H1 (cell line): ENCODE measurements around the gene ADD1. TPM values are rescaled to one million over a fixed set of nuclear protein-coding genes. Genes with fewer than 3 reads are reported as not detected.

Source experiments
- CTCF ChIA-PET: fragments of 300-600 bp; sonication (Branson Sonifier 250); formaldehyde crosslinking; loops from one replicate; lab custom pipeline; 2021; ENCODE audit not compliant: partially characterized antibody; lab: Charles Lee
- POLR2A ChIA-PET: fragments of 300-600 bp; sonication (Branson Sonifier 250); formaldehyde crosslinking; loops from one replicate; lab custom pipeline; 2021; ENCODE audit warnings: inconsistent platforms; ENCODE audit not compliant: partially characterized antibody; lab: Charles Lee
- DNase-seq, 2 experiments: peaks; one replicate each; pipeline versions ENCODE4 v3.0.0 to v3.0.0-alpha.2; 2010 to 2022; ENCODE audit warnings: low spot score in 2 of 2, low read depth in 1 of 2, mixed read lengths in 1 of 2
- FAIRE-seq: peaks from 2 replicates; lab custom pipeline; 2011; peaks lifted over from hg19 to GRCh38; lab: Jason Lieb, UNC
- H2AFZ ChIP-seq: 2 replicates; pipeline ENCODE4 v1.8.1; 2012; ENCODE audit warnings: low read length, inconsistent platforms
- H2AK5ac ChIP-seq: 2 replicates; pipeline ENCODE4 v1.6.1; 2013; ENCODE audit warnings: low read depth, low read length
- H2BK120ac ChIP-seq: replicated peaks from 2 replicates; pipeline ENCODE3; 2013; ENCODE audit warnings: low read depth, low read length, inconsistent platforms
- H2BK12ac ChIP-seq: 2 replicates; pipeline ENCODE4 v1.6.1; 2013; ENCODE audit warnings: low read depth, low read length
- H2BK15ac ChIP-seq: 2 replicates; pipeline ENCODE4 v1.6.1; 2013; ENCODE audit warnings: low read length
- H2BK20ac ChIP-seq: 2 replicates; pipeline ENCODE4 v1.6.1; 2013; ENCODE audit warnings: low read length
- H2BK5ac ChIP-seq: 2 replicates; pipeline ENCODE4 v1.6.1; 2013; ENCODE audit warnings: low read depth, low read length
- H3K14ac ChIP-seq: 2 replicates; pipeline ENCODE4 v1.6.1; 2013; ENCODE audit warnings: inconsistent platforms; ENCODE audit not compliant: insufficient read length
- H3K18ac ChIP-seq: 2 replicates; pipeline ENCODE4 v1.6.1; 2013; ENCODE audit warnings: low read length; ENCODE audit errors: extremely low read depth
- H3K23ac ChIP-seq: 2 replicates; pipeline ENCODE4 v1.6.1; 2013; ENCODE audit warnings: inconsistent platforms; ENCODE audit not compliant: insufficient read length
- H3K23me2 ChIP-seq: 2 replicates; pipeline ENCODE4 v1.6.1; 2013; ENCODE audit warnings: low read depth, low read length
- H3K27ac ChIP-seq: 2 replicates; pipeline ENCODE4 v1.6.1; 2011; ENCODE audit warnings: low read depth, low read length, inconsistent platforms
- H3K27me3 ChIP-seq, 4 experiments: replicated peaks in 1 of 4; 1 replicate in 1 of 4; 2 replicates in 3 of 4; pipeline versions ENCODE4 v1.6.1 to v1.8.1; 2011 to 2013; ENCODE audit warnings: low read length in 3 of 4, mild to moderate bottlenecking in 3 of 4, inconsistent platforms in 2 of 4, mixed read lengths in 2 of 4, moderate library complexity in 1 of 4; ENCODE audit not compliant: control insufficient read depth in 3 of 4, insufficient read depth in 3 of 4; ENCODE audit errors: extremely low read depth in 1 of 4
- H3K36me3 ChIP-seq, 4 experiments: 2 replicates each; pipeline versions ENCODE4 v1.6.1 to v1.8.1; 2011 to 2013; ENCODE audit warnings: mild to moderate bottlenecking in 4 of 4, low read length in 3 of 4, moderate library complexity in 2 of 4, control low read depth in 1 of 4, inconsistent platforms in 1 of 4; ENCODE audit not compliant: insufficient read depth in 4 of 4, control insufficient read depth in 2 of 4
- H3K4ac ChIP-seq: replicated peaks from 2 replicates; pipeline ENCODE3; 2013; ENCODE audit warnings: low read length, low read depth, mixed read lengths, inconsistent platforms; ENCODE audit not compliant: insufficient read length
- H3K4me1 ChIP-seq, 4 experiments: replicated peaks in 1 of 4; 1 replicate in 1 of 4; 2 replicates in 3 of 4; pipeline versions ENCODE4 v1.6.1 to v1.8.1; 2011 to 2013; ENCODE audit warnings: low read length in 3 of 4, inconsistent platforms in 2 of 4, mixed read lengths in 1 of 4; ENCODE audit not compliant: insufficient read depth in 4 of 4, control insufficient read depth in 3 of 4
- H3K4me2 ChIP-seq, 2 experiments: 2 replicates each; pipeline versions ENCODE4 v1.6.1 to v1.8.1; 2011 to 2013; ENCODE audit warnings: low read depth in 2 of 2, low read length in 2 of 2, control low read depth in 1 of 2, inconsistent platforms in 1 of 2, mild to moderate bottlenecking in 1 of 2; ENCODE audit not compliant: insufficient read depth in 1 of 2
- H3K4me3 ChIP-seq, 4 experiments: fragments of 200-600, 300-600 bp in 1 of 4; sonication (generic), shearing (Covaris generic), sonication (Bioruptor Twin) in 1 of 4; 2 replicates each; pipeline versions ENCODE4 v1.5.1 to v1.8.1; 2011 to 2016; ENCODE audit warnings: low read length in 4 of 4, low read depth in 3 of 4, control low read depth in 2 of 4, inconsistent platforms in 2 of 4, mild to moderate bottlenecking in 2 of 4, mixed read lengths in 1 of 4, moderate library complexity in 1 of 4; ENCODE audit not compliant: insufficient read depth in 2 of 4; ENCODE audit errors: extremely low read depth in 1 of 4
- H3K56ac ChIP-seq: replicated peaks from 2 replicates; pipeline ENCODE3; 2013; ENCODE audit warnings: low read depth, mild to moderate bottlenecking, mixed read lengths, low read length, inconsistent platforms; ENCODE audit not compliant: insufficient read length
- H3K79me1 ChIP-seq: 2 replicates; pipeline ENCODE4 v1.6.1; 2013; ENCODE audit warnings: low read depth, low read length, control low read depth
- H3K79me2 ChIP-seq, 2 experiments: 2 replicates each; pipeline versions ENCODE4 v1.6.1 to v1.8.1; 2012 to 2013; ENCODE audit warnings: low read length in 2 of 2, mild to moderate bottlenecking in 2 of 2, inconsistent platforms in 1 of 2; ENCODE audit not compliant: insufficient read depth in 2 of 2, control insufficient read depth in 1 of 2
- H3K9ac ChIP-seq, 4 experiments: replicated peaks in 1 of 4; 1 replicate in 1 of 4; 2 replicates in 3 of 4; pipeline versions ENCODE4 v1.6.1 to v1.8.1; 2011 to 2013; ENCODE audit warnings: low read depth in 3 of 4, low read length in 3 of 4, control low read depth in 2 of 4, mild to moderate bottlenecking in 2 of 4, moderate library complexity in 2 of 4, inconsistent platforms in 1 of 4; ENCODE audit errors: extremely low read depth in 1 of 4
- H3K9me3 ChIP-seq, 2 experiments: 2 replicates each; pipeline versions ENCODE4 v1.6.1 to v1.8.1; 2012 to 2013; ENCODE audit warnings: mild to moderate bottlenecking in 2 of 2, moderate library complexity in 2 of 2, control low read depth in 1 of 2, inconsistent platforms in 1 of 2, low read depth in 1 of 2, low read length in 1 of 2, mixed read lengths in 1 of 2; ENCODE audit not compliant: insufficient read depth in 2 of 2
- H4K20me1 ChIP-seq, 2 experiments: replicated peaks in 1 of 2; 2 replicates each; pipeline versions ENCODE3 to v1.8.1; 2011 to 2013; ENCODE audit warnings: inconsistent platforms in 2 of 2, low read length in 2 of 2, mild to moderate bottlenecking in 1 of 2; ENCODE audit not compliant: insufficient read depth in 2 of 2, control insufficient read depth in 1 of 2
- H4K5ac ChIP-seq: 2 replicates; pipeline ENCODE4 v1.6.1; 2013; ENCODE audit warnings: low read length, low read depth, mixed read lengths, inconsistent platforms; ENCODE audit not compliant: insufficient read length
- H4K8ac ChIP-seq: 2 replicates; pipeline ENCODE4 v1.8.0; 2013; ENCODE audit warnings: mild to moderate bottlenecking, moderate library complexity, low read length, inconsistent platforms; ENCODE audit not compliant: insufficient read depth; ENCODE audit errors: extremely low read depth
- H4K91ac ChIP-seq: replicated peaks from 2 replicates; pipeline ENCODE3; 2013; ENCODE audit warnings: low read length, mixed read lengths, inconsistent platforms; ENCODE audit not compliant: insufficient read length
- CHD1 ChIP-seq: IDR thresholded peaks from 2 replicates; pipeline ENCODE4 v1.6.1; 2012; ENCODE audit warnings: low read depth, low read length, improper control_type of control experiment
- CTBP2 ChIP-seq: IDR thresholded peaks from 2 replicates; pipeline ENCODE4 v1.7.0; 2011; ENCODE audit warnings: borderline replicate concordance, mild to moderate bottlenecking, moderate library complexity, mixed read lengths, low read length; ENCODE audit not compliant: insufficient read depth, insufficient read length
- CTCF ChIP-seq, 3 experiments: IDR thresholded peaks; 1 replicate in 2 of 3; 2 replicates in 1 of 3; pipeline versions ENCODE4 v1.5.1 to v1.6.1; 2011; ENCODE audit warnings: low read length in 3 of 3, mild to moderate bottlenecking in 3 of 3, inconsistent platforms in 2 of 3, low read depth in 1 of 3, moderate library complexity in 1 of 3; ENCODE audit not compliant: insufficient read depth in 1 of 3; ENCODE audit errors: control extremely low read depth in 1 of 3
- EP300 ChIP-seq, 2 experiments: IDR thresholded peaks; 1 replicate in 1 of 2; 2 replicates in 1 of 2; pipeline ENCODE4 v1.6.1; 2011 to 2012; ENCODE audit warnings: low read depth in 2 of 2, low read length in 2 of 2, mild to moderate bottlenecking in 2 of 2, borderline replicate concordance in 1 of 2, inconsistent platforms in 1 of 2, moderate library complexity in 1 of 2
- GTF2F1 ChIP-seq: IDR thresholded peaks from 2 replicates; pipeline ENCODE4 v1.6.1; 2012; ENCODE audit warnings: low read depth, low read length, improper control_type of control experiment, borderline replicate concordance
- KDM5A ChIP-seq: fragments of 200-600 bp; IDR thresholded peaks from 2 replicates; pipeline ENCODE4 v1.7.1; 2012; ENCODE audit warnings: mild to moderate bottlenecking, low read length, inconsistent platforms, mixed read lengths
- POLR2AphosphoS5 ChIP-seq: IDR thresholded peaks from 2 replicates; pipeline ENCODE4 v1.6.1; 2011; ENCODE audit warnings: low read depth, low read length
- TEAD4 ChIP-seq: IDR thresholded peaks from 2 replicates; pipeline ENCODE4 v1.6.1; 2012; ENCODE audit warnings: low read depth, low read length, inconsistent platforms, mixed read lengths
- WGBS, 2 experiments: shearing (Covaris generic) in 1 of 2; methylation state at CpG; one replicate each; pipeline versions ENCODE4 v1.1.6 to v1.1.7; 2013 to 2015; ENCODE audit warnings: low lambda C conversion rate in 2 of 2, mixed read lengths in 2 of 2, inconsistent platforms in 1 of 2, low coverage in 1 of 2, missing lambda C conversion rate in 1 of 2; ENCODE audit not compliant: insufficient replicate concordance in 2 of 2, insufficient coverage in 1 of 2, insufficient read length in 1 of 2; ENCODE audit errors: extremely low coverage in 1 of 2, missing lambda C conversion rate in 1 of 2; 5-methylcytosine and 5-hydroxymethylcytosine counted together
- polyA plus RNA-seq, 7 experiments: library from polyadenylated mRNA; depleted of rRNA in 3 of 7; stranded (reverse) in 5 of 7; unstranded in 2 of 7; fragments of >200 nt in 5 of 7; fragments of 200-250 nt in 2 of 7; gene quantifications; 1 replicate in 5 of 7; 2 replicates in 1 of 7; 4 replicates in 1 of 7; pipeline versions ENCODE4 v1.2.1 to v1.2.3, GENCODE V29; 2011 to 2013; ENCODE audit warnings: missing spikeins in 2 of 7, mixed read lengths in 2 of 7
- total RNA-seq: library from RNA; stranded (reverse); fragmentation: NEBNext Ultra II Directional; extraction: Animal tissue kit (Norgen Biotek cat#: 25700); gene quantifications from 2 replicates; pipeline ENCODE4 v1.2.1, GENCODE V29; 2021

ADD1 gene
- total and polyA plus RNA-seq, 2 of the 8 experiments (the other 6 are each of a cell fraction or from before 2014, with no cell fraction given): 113 to 143 TPM

- no peak for TF ChIP-seq CTBP2
- no peak for TF ChIP-seq CHD1
- no peak for TF ChIP-seq EP300 (IDR thresholded peaks at IDR 0.05; ENCODE audit: borderline replicate concordance in 1 of 2, low read depth in 2 of 2, low read length in 2 of 2)
- TF ChIP-seq CTCF (IDR thresholded peaks at IDR 0.05; ENCODE audit: control extremely low read depth in 1 of 3, insufficient read depth in 1 of 3, low read depth in 1 of 3, low read length in 3 of 3): no peak
- TF ChIP-seq TEAD4: no peak
- TF ChIP-seq POLR2AphosphoS5: no peak
- no peak for TF ChIP-seq GTF2F1
- no peak for TF ChIP-seq KDM5A
- Histone ChIP-seq H3K4me3 (no peak overlapping the region), H3K14ac (no peak overlapping the region), H4K91ac (no peak overlapping the region), H3K9ac (no peak overlapping the region), H2BK20ac (no peak overlapping the region), H3K9me3 (no peaks in the 10 kb centered on the region), H2BK120ac (no peak overlapping the region), H3K79me2 (peaks cover 0 to 16% of the 10 kb centered on the region in 2 experiments; a peak in 2 of 4 replicates), H4K8ac (no peak overlapping the region), H3K23me2 (no peaks in the 10 kb centered on the region), H3K4me2 (no peak overlapping the region), H4K5ac (no peak overlapping the region), H4K20me1 (peaks cover 0 to 4% of the 10 kb centered on the region in 2 experiments), H3K36me3 (peaks cover 0 to 22% (median 2%) of the 10 kb centered on the region in 4 experiments; a peak in 3 of 8 replicates), H3K56ac (no peak overlapping the region), H3K23ac (no peak overlapping the region), H3K18ac (no peak overlapping the region), H2BK5ac (no peak overlapping the region), H3K79me1 (no peaks in the 10 kb centered on the region; the same call in none of the 2 replicates), H2AFZ (no peak overlapping the region), H2BK15ac (no peak overlapping the region), H3K4ac (no peak overlapping the region), H2AK5ac (no peak overlapping the region), H2BK12ac (no peak overlapping the region), H3K27ac (no peak overlapping the region), H3K27me3 (no peaks in the 10 kb centered on the region), H3K4me1 (peaks cover 0 to 5% (median 2%) of the 10 kb centered on the region in 4 experiments; a peak in 4 of 7 replicates)
- DNase-seq (no peak), FAIRE-seq (no peak)
- 82% methylated on average over 5 of the region's 5 CpGs; no CpG with 5 or more reads in 1 of the 2 experiments for WGBS, 2 experiments
- ChIA-PET POLR2A (interaction anchor here (0.8 to 1.2 kb wide), 2 partner anchors 15 to 41 kb away, joined by 3 to 4 read pairs; no protein-coding TSS in a partner anchor), CTCF (interaction anchor here (0.6 to 1.0 kb wide), 5 partner anchors 12 to 144 kb away, joined by 3 to 4 read pairs (median 3); no protein-coding TSS in a partner anchor)
Observed at GRCh38 chr4:2879026-2879425, 35.4 kb downstream of the ADD1 start.
